Caco-2 (cell line): ENCODE results near the gene TMEM131. TPM values are rescaled to one million over a fixed set of nuclear protein-coding genes. Genes with fewer than 3 reads are reported as not detected.

Experiments
- BruUV-seq: library from RNA; stranded (reverse); fragments of 400-500 nt; replicated peaks from 2 replicates; lab custom pipeline; 2021; lab: Mats Ljungman, UMichigan
- CTCF ChIA-PET: fragments of 300-600 bp; sonication (Branson Sonifier 250); formaldehyde crosslinking; loops from one replicate; lab custom pipeline; 2022; ENCODE audit warnings: antibody characterized with exemption; lab: Charles Lee
- POLR2A ChIA-PET: fragments of 300-600 bp; sonication (Branson Sonifier 250); formaldehyde crosslinking; loops from one replicate; lab custom pipeline; 2022; ENCODE audit warnings: antibody characterized with exemption; lab: Charles Lee
- DNase-seq, 2 experiments: peaks; one replicate each; pipeline versions ENCODE4 v3.0.0 to v3.0.0-alpha.2; 2020 to 2022
- H3K27me3 ChIP-seq: replicated peaks from 2 replicates; pipeline ENCODE4 v1.6.0; 2011; ENCODE audit warnings: low read length; ENCODE audit not compliant: control insufficient read depth, insufficient read depth
- H3K36me3 ChIP-seq: 2 replicates; pipeline ENCODE4 v1.5.1; 2011; ENCODE audit warnings: low read length; ENCODE audit not compliant: control insufficient read depth, insufficient read depth
- H3K4me1 ChIP-seq: fragments of 250-450 bp; sonication (Bioruptor Pico); 2 replicates; pipeline ENCODE4 v1.5.1; 2020; ENCODE audit warnings: mild to moderate bottlenecking
- H3K4me3 ChIP-seq: 2 replicates; pipeline ENCODE4 v1.5.1; 2011; ENCODE audit warnings: low read depth, mild to moderate bottlenecking, control low read depth, low read length
- H3K9me3 ChIP-seq: fragments of 250-450 bp; sonication (Bioruptor Pico); 2 replicates; pipeline ENCODE4 v1.5.1; 2020; ENCODE audit warnings: mild to moderate bottlenecking, moderate library complexity
- H3K27ac Mint-ChIP-seq: one replicate; pipeline ENCODE4 v1.8.0; 2022; ENCODE audit warnings: mixed read lengths; ENCODE audit not compliant: unreplicated experiment
- H3K27me3 Mint-ChIP-seq: one replicate; pipeline ENCODE4 v1.8.0; 2022; ENCODE audit warnings: mixed read lengths; ENCODE audit not compliant: insufficient read depth, unreplicated experiment
- H3K36me3 Mint-ChIP-seq: one replicate; pipeline ENCODE4 v1.8.0; 2022; ENCODE audit warnings: mild to moderate bottlenecking, mixed read lengths; ENCODE audit not compliant: insufficient read depth, unreplicated experiment
- H3K4me1 Mint-ChIP-seq: one replicate; pipeline ENCODE4 v1.8.0; 2022; ENCODE audit warnings: low read depth, mixed read lengths; ENCODE audit not compliant: unreplicated experiment
- H3K4me3 Mint-ChIP-seq: one replicate; pipeline ENCODE4 v1.8.0; 2022; ENCODE audit warnings: mild to moderate bottlenecking, moderate library complexity, mixed read lengths; ENCODE audit not compliant: unreplicated experiment
- H3K9me3 Mint-ChIP-seq: one replicate; pipeline ENCODE4 v1.8.0; 2022; ENCODE audit warnings: mixed read lengths; ENCODE audit not compliant: unreplicated experiment
- intact Hi-C: fragments of 100-400 bp; cut with micrococcal nuclease; formaldehyde crosslinking; loops from one replicate; pipeline ENCODE4 v1.10.0; 2022; ENCODE audit not compliant: unreplicated experiment
- total RNA-seq: library from RNA; stranded (reverse); gene quantifications from 2 replicates; pipeline ENCODE4 v1.2.3, GENCODE V29; 2022
- TF ChIP-seq, protein P1 (sequence below), 2 experiments: fragments of 200-600 bp in 1 of 2; IDR thresholded peaks; 1 replicate in 1 of 2; 2 replicates in 1 of 2; pipeline versions ENCODE4 v1.5.1 to v1.8.0; 2011 to 2022; ENCODE audit warnings: antibody characterized with exemption in 1 of 2, control low read depth in 1 of 2, inconsistent platforms in 1 of 2, low read depth in 1 of 2, low read length in 1 of 2, mild to moderate bottlenecking in 1 of 2, moderate library complexity in 1 of 2; ENCODE audit not compliant: insufficient read depth in 1 of 2, severe bottlenecking in 1 of 2, unreplicated experiment in 1 of 2

TMEM131 gene
- total RNA-seq, 1 experiment from 2014 or later: 36.3 TPM

DNA sequence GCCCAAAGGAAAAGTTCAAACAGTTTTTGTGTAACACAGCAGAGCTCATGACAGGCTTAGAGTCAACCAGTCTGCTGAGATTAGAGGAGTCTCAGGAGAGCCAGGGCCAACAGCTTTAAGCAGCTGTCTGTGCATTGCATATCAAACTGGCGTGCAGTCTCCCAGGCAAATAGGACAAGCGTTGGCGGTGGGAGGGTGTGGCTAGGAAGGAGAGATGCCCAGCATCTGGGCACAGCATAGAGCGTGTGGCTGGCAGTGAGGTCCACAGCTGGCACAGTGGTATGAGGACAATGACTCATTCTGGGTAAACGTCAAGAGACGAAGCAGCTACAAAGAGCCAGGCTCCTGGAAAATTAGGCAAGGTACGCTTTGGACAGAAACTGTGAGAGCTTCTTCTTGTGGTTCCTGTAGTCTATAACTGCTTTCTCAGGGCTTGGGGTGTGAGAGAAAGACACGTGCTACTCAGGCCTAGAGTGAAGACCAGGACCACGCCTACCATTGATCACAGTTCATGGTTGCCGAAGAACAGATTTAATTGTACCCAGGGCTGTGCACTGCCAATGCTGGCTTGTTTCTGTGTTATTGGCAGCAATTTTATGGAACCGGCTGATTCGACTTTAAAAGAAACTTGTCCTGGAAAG is 267.5 kb downstream of the TMEM131 start:
- Histone ChIP-seq H3K27me3 (no peaks in the 10 kb centered on the region), H3K9me3 (peaks cover 10% of the 10 kb centered on the region), H3K4me3 (no peak overlapping the region), H3K36me3 (no peaks in the 10 kb centered on the region), H3K4me1 (no peaks in the 10 kb centered on the region)
- BruUV-seq: no TSS peak
- intact Hi-C loops: no loop called here
- TF ChIP-seq, protein P1, sequence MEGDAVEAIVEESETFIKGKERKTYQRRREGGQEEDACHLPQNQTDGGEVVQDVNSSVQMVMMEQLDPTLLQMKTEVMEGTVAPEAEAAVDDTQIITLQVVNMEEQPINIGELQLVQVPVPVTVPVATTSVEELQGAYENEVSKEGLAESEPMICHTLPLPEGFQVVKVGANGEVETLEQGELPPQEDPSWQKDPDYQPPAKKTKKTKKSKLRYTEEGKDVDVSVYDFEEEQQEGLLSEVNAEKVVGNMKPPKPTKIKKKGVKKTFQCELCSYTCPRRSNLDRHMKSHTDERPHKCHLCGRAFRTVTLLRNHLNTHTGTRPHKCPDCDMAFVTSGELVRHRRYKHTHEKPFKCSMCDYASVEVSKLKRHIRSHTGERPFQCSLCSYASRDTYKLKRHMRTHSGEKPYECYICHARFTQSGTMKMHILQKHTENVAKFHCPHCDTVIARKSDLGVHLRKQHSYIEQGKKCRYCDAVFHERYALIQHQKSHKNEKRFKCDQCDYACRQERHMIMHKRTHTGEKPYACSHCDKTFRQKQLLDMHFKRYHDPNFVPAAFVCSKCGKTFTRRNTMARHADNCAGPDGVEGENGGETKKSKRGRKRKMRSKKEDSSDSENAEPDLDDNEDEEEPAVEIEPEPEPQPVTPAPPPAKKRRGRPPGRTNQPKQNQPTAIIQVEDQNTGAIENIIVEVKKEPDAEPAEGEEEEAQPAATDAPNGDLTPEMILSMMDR (IDR thresholded peaks at IDR 0.05; ENCODE audit: insufficient read depth in 1 of 2, low read depth in 1 of 2, low read length in 1 of 2, severe bottlenecking in 1 of 2, unreplicated experiment in 1 of 2): no peak
- POLR2A ChIA-PET: no interaction called here
- DNase-seq: peak in 1 of 2 experiments; percentile 33
- H3K36me3 Mint-ChIP-seq: no peaks in the 10 kb centered on the region
- H3K9me3 Mint-ChIP-seq: peaks cover 18% of the 10 kb centered on the region
- H3K27me3 Mint-ChIP-seq: no peaks in the 10 kb centered on the region
- no peak overlapping the region for H3K4me3 Mint-ChIP-seq
- peak overlapping the region; percentile 6 for H3K27ac Mint-ChIP-seq
- peaks cover 10% of the 10 kb centered on the region for H3K4me1 Mint-ChIP-seq
- CTCF ChIA-PET: no interaction called here

DNA sequence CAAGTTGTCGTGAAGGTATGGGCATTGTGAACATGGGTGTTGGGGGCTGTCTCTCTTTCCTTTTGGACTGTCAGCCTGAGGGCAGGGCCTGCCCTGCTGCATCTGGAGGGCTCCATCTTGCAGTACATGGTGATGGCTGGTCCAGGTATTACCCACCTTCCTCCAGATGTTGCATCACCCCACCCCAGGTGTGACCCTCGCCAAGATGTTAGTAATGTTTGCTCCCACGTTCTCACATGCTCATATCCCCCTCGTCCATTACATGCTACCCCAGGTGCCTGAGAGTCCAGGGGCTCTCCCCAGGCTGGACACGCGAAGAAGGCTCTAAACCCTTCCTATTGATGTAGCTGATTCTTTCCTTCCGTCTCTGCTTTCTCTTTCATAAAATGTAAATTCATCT is 268.5 kb downstream of the TMEM131 start:
- no peaks in the 10 kb centered on the region for H3K36me3 Mint-ChIP-seq
- POLR2A ChIA-PET: no interaction called here
- intact Hi-C loops: no loop called here

DNA sequence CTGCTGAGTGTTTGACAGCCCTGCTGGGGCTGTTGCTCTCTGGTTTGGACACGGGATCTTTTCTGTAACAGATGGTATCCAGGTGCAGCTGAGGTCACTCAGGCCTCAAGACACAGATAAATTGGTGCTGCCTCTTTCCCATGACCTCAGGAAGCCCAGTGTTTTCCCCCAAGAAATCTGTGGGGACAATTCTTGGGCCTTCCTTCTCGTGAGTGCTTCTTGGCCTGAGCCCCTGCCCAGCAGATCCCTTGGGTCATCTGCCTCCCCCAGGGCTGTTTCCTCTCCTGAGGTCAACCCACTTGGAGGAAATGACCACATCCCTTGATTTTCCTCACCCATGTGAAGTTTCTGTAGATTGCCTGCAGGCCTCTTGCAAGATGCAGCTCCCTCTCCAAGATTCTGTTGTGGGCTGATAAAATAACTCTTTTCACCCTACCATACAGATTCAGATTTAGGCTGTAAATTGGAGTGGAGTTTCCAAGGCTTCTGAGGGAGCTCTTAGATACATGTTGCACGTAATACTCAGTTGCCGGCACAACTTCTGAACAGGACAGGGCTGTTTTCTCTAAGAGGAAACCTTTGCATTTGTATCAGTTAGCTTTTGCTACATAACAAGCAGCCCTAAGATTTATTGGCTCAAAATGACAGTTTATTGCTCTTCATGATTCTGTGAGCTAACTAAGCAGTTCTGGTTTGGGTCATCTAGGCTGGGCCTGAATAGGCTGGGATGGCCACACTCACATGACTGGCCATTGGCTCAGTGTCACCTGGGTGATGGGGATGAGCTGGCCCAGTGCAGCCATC is 269.3 kb downstream of the TMEM131 start:
- Histone ChIP-seq H3K27me3 (no peaks in the 10 kb centered on the region), H3K4me3 (no peak overlapping the region), H3K36me3 (no peaks in the 10 kb centered on the region), H3K4me1 (peaks cover 8% of the 10 kb centered on the region), H3K9me3 (peaks cover 10% of the 10 kb centered on the region)
- TF ChIP-seq, protein P1 (IDR thresholded peaks at IDR 0.05; ENCODE audit: insufficient read depth in 1 of 2, low read depth in 1 of 2, low read length in 1 of 2, severe bottlenecking in 1 of 2, unreplicated experiment in 1 of 2): no peak
- no peak overlapping the region for H3K4me3 Mint-ChIP-seq
- DNase-seq: no peak
- H3K9me3 Mint-ChIP-seq: peaks cover 13% of the 10 kb centered on the region
- no peaks in the 10 kb centered on the region for H3K27me3 Mint-ChIP-seq
- H3K36me3 Mint-ChIP-seq: no peaks in the 10 kb centered on the region
- intact Hi-C loops: no loop called here
- no TSS peak for BruUV-seq
- POLR2A ChIA-PET: no interaction called here
- CTCF ChIA-PET: interaction anchor here (0.6 kb wide), 1 partner anchor 22 kb away, joined by 3 read pairs; no protein-coding TSS in a partner anchor
- no peak overlapping the region for H3K27ac Mint-ChIP-seq
- peaks cover 10% of the 10 kb centered on the region for H3K4me1 Mint-ChIP-seq

More for the DNA sequence above, 268.5 kb downstream of the TMEM131 start:
- peaks cover 10% of the 10 kb centered on the region for H3K4me1 Mint-ChIP-seq
- peaks cover 18% of the 10 kb centered on the region for H3K9me3 Mint-ChIP-seq
- Histone ChIP-seq H3K36me3 (no peaks in the 10 kb centered on the region), H3K27me3 (no peaks in the 10 kb centered on the region), H3K4me3 (no peak overlapping the region), H3K9me3 (peaks cover 10% of the 10 kb centered on the region), H3K4me1 (peaks cover 3% of the 10 kb centered on the region)
- H3K27ac Mint-ChIP-seq: no peak overlapping the region
- no peak for DNase-seq
- no TSS peak for BruUV-seq
- no peaks in the 10 kb centered on the region for H3K27me3 Mint-ChIP-seq
- TF ChIP-seq, protein P1 (IDR thresholded peaks at IDR 0.05; ENCODE audit: insufficient read depth in 1 of 2, low read depth in 1 of 2, low read length in 1 of 2, severe bottlenecking in 1 of 2, unreplicated experiment in 1 of 2): no peak
- CTCF ChIA-PET: no interaction called here
- H3K4me3 Mint-ChIP-seq: no peak overlapping the region
